Natural killer cell treated with Interleukin-12 subunit alpha and Interleukin-12 subunit beta and Interleukin-15 and Interleukin-18, amount 100 ng/mL, for 72 hours (primary cell): ENCODE data around the gene SPOP. TPM values are rescaled to one million over a fixed set of nuclear protein-coding genes. Genes with fewer than 3 reads are reported as not detected.
A peak's percentile ranks its signal among the peaks of the same experiment; 100 is the strongest.
"Not testable (repeated sequence)": the region's sequence is repeated elsewhere in the genome, so short reads cannot be mapped to it uniquely, and the experiment has no call there.

Experiments used
- ATAC-seq, 2 donors: fragments of 150-1000 bp; cut with Tn5 transposase in 1 of 2; sonication (Bioruptor Pico), chemical (Tn5 transposase) in 1 of 2; 2 replicates each; pipeline ENCODE4 v1.10.0; 2021
- DNase-seq: peaks from one replicate; pipeline ENCODE4 v3.0.0; 2022; ENCODE audit warnings: low spot score
- H3K27ac Mint-ChIP-seq, 2 donors: 1 replicate in 1 of 2; 2 replicates in 1 of 2; pipeline ENCODE4 v1.8.0; 2022; ENCODE audit warnings: mixed read lengths in 2 of 2, mild to moderate bottlenecking in 1 of 2, moderate library complexity in 1 of 2
- H3K27me3 Mint-ChIP-seq, 2 donors: 1 replicate in 1 of 2; 2 replicates in 1 of 2; pipeline ENCODE4 v1.8.0; 2022; ENCODE audit warnings: mixed read lengths in 2 of 2
- H3K36me3 Mint-ChIP-seq: one replicate; pipeline ENCODE4 v1.8.0; 2022; ENCODE audit warnings: mixed read lengths
- H3K4me1 Mint-ChIP-seq, 2 donors: 1 replicate in 1 of 2; 2 replicates in 1 of 2; pipeline ENCODE4 v1.8.0; 2022; ENCODE audit warnings: low read depth in 2 of 2, mixed read lengths in 2 of 2, mild to moderate bottlenecking in 1 of 2
- H3K4me3 Mint-ChIP-seq: one replicate; pipeline ENCODE4 v1.8.0; 2022; ENCODE audit warnings: mixed read lengths
- H3K9me3 Mint-ChIP-seq: 2 replicates; pipeline ENCODE4 v1.8.0; 2022; ENCODE audit warnings: mixed read lengths
- total RNA-seq, 2 donors: library from RNA; stranded (reverse); gene quantifications; one replicate each; pipeline ENCODE4 v1.2.3, GENCODE V29; 2022

SPOP gene
- total RNA-seq: 10 to 100 TPM; 59.3 to 87.7 TPM

- Mint-ChIP-seq H3K36me3 (peaks cover 10% of the 10 kb centered on the region), H3K9me3 (no peaks in the 10 kb centered on the region), H3K4me1 (peaks cover 36 to 43% of the 10 kb centered on the region in 2 donors), H3K27me3 (no peaks in the 10 kb centered on the region), H3K27ac (peak within 1 kb of the TSS; percentile 90 to 91), H3K4me3 (peak within 1 kb of the TSS; percentile 87)
- DNase-seq (peak; percentile 99), ATAC-seq (peak; percentile 99)
Observed at GRCh38 chr17:49677933-49678847, at the start of gene SPOP. Gene SPOP, minus strand, starts transcription at chr17:49678097. Its CDS starts 55,287 bp downstream, at chr17:49622810.

- H3K36me3 Mint-ChIP-seq: peaks cover 8% of the 10 kb centered on the region
- H3K27me3 Mint-ChIP-seq: no peaks in the 10 kb centered on the region
- no peak for DNase-seq
- peaks cover 4% of the 10 kb centered on the region for H3K9me3 Mint-ChIP-seq
- H3K27ac Mint-ChIP-seq: peak overlapping the region; percentile 14 to 82
- peaks cover 31 to 52% of the 10 kb centered on the region in 2 donors for H3K4me1 Mint-ChIP-seq
- no peak overlapping the region for H3K4me3 Mint-ChIP-seq
- ATAC-seq: no peak
Observed at GRCh38 chr17:49727380-49727779, 49.5 kb upstream of the SPOP start.

GRCh38 chr17:49725452-49726130, 47.7 kb upstream of the SPOP start:
- Mint-ChIP-seq H3K4me1 (peaks cover 22 to 43% of the 10 kb centered on the region in 2 donors), H3K27ac (peak overlapping the region; percentile 47 to 64), H3K36me3 (peaks cover 13% of the 10 kb centered on the region), H3K4me3 (no peak overlapping the region), H3K9me3 (peaks cover 4% of the 10 kb centered on the region), H3K27me3 (no peaks in the 10 kb centered on the region)
- ATAC-seq: no peak
- DNase-seq: no peak

- ATAC-seq, H3K4me3 Mint-ChIP-seq, H3K9me3 Mint-ChIP-seq, H3K27me3 Mint-ChIP-seq: not testable (repeated sequence)
- peak; percentile 31 for DNase-seq
- Mint-ChIP-seq H3K27ac (peak overlapping the region; percentile 47 to 64), H3K4me1 (peaks cover 22 to 35% of the 10 kb centered on the region in 2 donors), H3K36me3 (peaks cover 13% of the 10 kb centered on the region)
Observed at GRCh38 chr17:49724552-49724951, 46.7 kb upstream of the SPOP start.

- ATAC-seq (no peak), DNase-seq (peak; percentile 44)
- peaks cover 12 to 26% of the 10 kb centered on the region in 2 donors for H3K4me1 Mint-ChIP-seq
- H3K9me3 Mint-ChIP-seq: peaks cover 4% of the 10 kb centered on the region
- H3K4me3 Mint-ChIP-seq: no peak overlapping the region
- peaks cover 13% of the 10 kb centered on the region for H3K36me3 Mint-ChIP-seq
- no peaks in the 10 kb centered on the region for H3K27me3 Mint-ChIP-seq
- H3K27ac Mint-ChIP-seq: peak overlapping the region in 1 of 2 donors; percentile 47
Observed at GRCh38 chr17:49723423-49723822, 45.5 kb upstream of the SPOP start.

- peaks cover 21% of the 10 kb centered on the region for H3K36me3 Mint-ChIP-seq
- ATAC-seq: no peak
- H3K4me1 Mint-ChIP-seq: peaks cover 20 to 30% of the 10 kb centered on the region in 2 donors
- no peak overlapping the region for H3K4me3 Mint-ChIP-seq
- peaks cover 4% of the 10 kb centered on the region for H3K9me3 Mint-ChIP-seq
- peak; percentile 41 for DNase-seq
- H3K27me3 Mint-ChIP-seq: no peaks in the 10 kb centered on the region
- peak overlapping the region; percentile 47 to 54 for H3K27ac Mint-ChIP-seq
Observed at GRCh38 chr17:49722066-49722465, 44.2 kb upstream of the SPOP start.

GRCh38 chr17:49717371-49717861, 39.5 kb upstream of the SPOP start:
- DNase-seq (no peak), ATAC-seq (peak; percentile 52 to 76)
- no peaks in the 10 kb centered on the region for H3K27me3 Mint-ChIP-seq
- H3K4me1 Mint-ChIP-seq: peaks cover 47 to 48% of the 10 kb centered on the region in 2 donors
- H3K27ac Mint-ChIP-seq: peak overlapping the region; percentile 98
- H3K9me3 Mint-ChIP-seq: no peaks in the 10 kb centered on the region
- H3K4me3 Mint-ChIP-seq: peak overlapping the region; percentile 85
- H3K36me3 Mint-ChIP-seq: peaks cover 31% of the 10 kb centered on the region

- no peaks in the 10 kb centered on the region for H3K9me3 Mint-ChIP-seq
- peak overlapping the region; percentile 98 for H3K27ac Mint-ChIP-seq
- H3K27me3 Mint-ChIP-seq: no peaks in the 10 kb centered on the region
- no peak for DNase-seq
- ATAC-seq: peak in 1 of 2 donors; percentile 22
- peak overlapping the region; percentile 85 for H3K4me3 Mint-ChIP-seq
- H3K36me3 Mint-ChIP-seq: peaks cover 31% of the 10 kb centered on the region
- H3K4me1 Mint-ChIP-seq: peaks cover 48 to 49% of the 10 kb centered on the region in 2 donors
Observed at GRCh38 chr17:49716668-49717364, 38.9 kb upstream of the SPOP start.

GRCh38 chr17:49715717-49716279, 37.9 kb upstream of the SPOP start:
- peak; percentile 65 for DNase-seq
- Mint-ChIP-seq H3K4me3 (peak overlapping the region; percentile 85), H3K27me3 (no peaks in the 10 kb centered on the region), H3K9me3 (no peaks in the 10 kb centered on the region), H3K4me1 (peaks cover 48 to 54% of the 10 kb centered on the region in 2 donors), H3K36me3 (peaks cover 32% of the 10 kb centered on the region), H3K27ac (peak overlapping the region; percentile 98)
- peak; percentile 41 to 62 for ATAC-seq

GRCh38 chr17:49715216-49715615, 37.3 kb upstream of the SPOP start:
- Mint-ChIP-seq H3K27me3 (no peaks in the 10 kb centered on the region), H3K36me3 (peaks cover 32% of the 10 kb centered on the region), H3K4me3 (peak overlapping the region; percentile 85), H3K27ac (peak overlapping the region; percentile 98), H3K4me1 (peaks cover 48 to 54% of the 10 kb centered on the region in 2 donors), H3K9me3 (no peaks in the 10 kb centered on the region)
- ATAC-seq (peak; percentile 85 to 90), DNase-seq (peak; percentile 77)

- ATAC-seq (peak in 1 of 2 donors; percentile 5), DNase-seq (peak; percentile 22)
- peaks cover 23% of the 10 kb centered on the region for H3K36me3 Mint-ChIP-seq
- H3K9me3 Mint-ChIP-seq: no peaks in the 10 kb centered on the region
- H3K4me1 Mint-ChIP-seq: peaks cover 52 to 53% of the 10 kb centered on the region in 2 donors
- H3K27me3 Mint-ChIP-seq: no peaks in the 10 kb centered on the region
- H3K27ac Mint-ChIP-seq: peak overlapping the region; percentile 95 to 96
- H3K4me3 Mint-ChIP-seq: peak overlapping the region; percentile 97
Observed at GRCh38 chr17:49708515-49709183, 30.8 kb upstream of the SPOP start.

- H3K27me3 Mint-ChIP-seq: no peaks in the 10 kb centered on the region
- ATAC-seq: peak; percentile 100
Observed at GRCh38 chr17:49707608-49708514, 30.0 kb upstream of the SPOP start, which contains the start of gene SLC35B1. Gene SLC35B1, minus strand, starts transcription at chr17:49707964. Its CDS starts 131 bp downstream, at chr17:49707833.

More at GRCh38 chr17:49707608-49708514, 30.0 kb upstream of the SPOP start, which contains the start of gene SLC35B1:
- peak within 1 kb of the TSS; percentile 97 for H3K4me3 Mint-ChIP-seq
- H3K27ac Mint-ChIP-seq: peak within 1 kb of the TSS; percentile 95 to 96
- DNase-seq: peak; percentile 99
- H3K9me3 Mint-ChIP-seq: no peaks in the 10 kb centered on the region
- peaks cover 21% of the 10 kb centered on the region for H3K36me3 Mint-ChIP-seq
- peaks cover 49 to 50% of the 10 kb centered on the region in 2 donors for H3K4me1 Mint-ChIP-seq
